GM18951 (cell line): Measurements from ENCODE around the gene ARHGAP42.
"Not testable (repeated sequence)": the region's sequence is repeated elsewhere in the genome, so short reads cannot be mapped to it uniquely, and the experiment has no call there.

Experiments used
- POLR2A ChIP-seq: IDR thresholded peaks from 4 replicates; pipeline ENCODE4 v1.6.1; 2011; ENCODE audit warnings: mild to moderate bottlenecking; ENCODE audit not compliant: insufficient read length, insufficient read depth; ENCODE audit errors: extremely low read depth
- in situ Hi-C: fragments of 300-500 bp; cut with MboI; formaldehyde crosslinking; loops from one replicate; pipeline ENCODE4 v1.12.0; 2022; ENCODE audit warnings: low sequenced_read_pairs, mixed read lengths, inconsistent platforms; ENCODE audit not compliant: unreplicated experiment

ARHGAP42 gene

GRCh38 chr11:100892886-100893285 lies 205.8 kb downstream of the ARHGAP42 start:
- in situ Hi-C loops, result no loop called here
- no peak for TF ChIP-seq POLR2A

- in situ Hi-C loops, result no loop called here
Measured at GRCh38 chr11:100895449-100895848, 208.4 kb downstream of the ARHGAP42 start.

GRCh38 chr11:100895976-100896375 lies 208.9 kb downstream of the ARHGAP42 start:
- in situ Hi-C loops, result not testable (repeated sequence)

More at GRCh38 chr11:100895449-100895848, 208.4 kb downstream of the ARHGAP42 start:
- TF ChIP-seq POLR2A, result no peak

- in situ Hi-C loops, result not testable (repeated sequence)
Measured at GRCh38 chr11:100901471-100901870, 214.4 kb downstream of the ARHGAP42 start.

- no peak for TF ChIP-seq POLR2A
- in situ Hi-C loops, result no loop called here
Measured at GRCh38 chr11:100902454-100903141, 215.5 kb downstream of the ARHGAP42 start.

GRCh38 chr11:100903284-100903683 lies 216.2 kb downstream of the ARHGAP42 start:
- no peak for TF ChIP-seq POLR2A
- in situ Hi-C loops, result no loop called here

GRCh38 chr11:100905684-100906083 lies 218.6 kb downstream of the ARHGAP42 start:
- no peak for TF ChIP-seq POLR2A
- in situ Hi-C loops, result no loop called here

- in situ Hi-C loops, result no loop called here
- no peak for TF ChIP-seq POLR2A
Measured at GRCh38 chr11:100908746-100909145, 221.7 kb downstream of the ARHGAP42 start.

- in situ Hi-C loops, result no loop called here
- TF ChIP-seq POLR2A, result no peak
Measured at GRCh38 chr11:100910808-100911207, 223.7 kb downstream of the ARHGAP42 start.

GRCh38 chr11:100914415-100915110 lies 227.5 kb downstream of the ARHGAP42 start:
- in situ Hi-C loops, result no loop called here
- no peak for TF ChIP-seq POLR2A

GRCh38 chr11:100918551-100919500 lies 231.7 kb downstream of the ARHGAP42 start:
- no peak for TF ChIP-seq POLR2A
- in situ Hi-C loops, result no loop called here

GRCh38 chr11:100920593-100920992 lies 233.5 kb downstream of the ARHGAP42 start:
- in situ Hi-C loops, result no loop called here
- TF ChIP-seq POLR2A, result no peak

GRCh38 chr11:100922121-100922520 lies 235.0 kb downstream of the ARHGAP42 start:
- in situ Hi-C loops, result no loop called here

More at GRCh38 chr11:100922121-100922520, 235.0 kb downstream of the ARHGAP42 start:
- no peak for TF ChIP-seq POLR2A
